Naive thymus-derived CD4-positive, alpha-beta T cell (primary cell): ENCODE data around the gene KCNJ2. TPM values are rescaled to one million over a fixed set of nuclear protein-coding genes. Genes with fewer than 3 reads are reported as not detected.

Experiments used
- ATAC-seq: fragments of 150-1000 bp; cut with Tn5 transposase; 2 replicates; pipeline ENCODE4 v1.10.0; 2021; ENCODE audit warnings: mild to moderate bottlenecking, moderate library complexity
- CTCF ChIA-PET: fragments of 350-600 bp; sonication (Branson Sonifier 250); formaldehyde crosslinking; loops from one replicate; lab custom pipeline; 2021; ENCODE audit warnings: antibody characterized with exemption; lab: Charles Lee
- POLR2A ChIA-PET: fragments of 350-600 bp; sonication (Branson Sonifier 250); formaldehyde crosslinking; loops from one replicate; lab custom pipeline; 2021; ENCODE audit warnings: antibody characterized with exemption, inconsistent platforms; lab: Charles Lee
- DNase-seq, 9 donors: peaks; one replicate each; pipeline versions ENCODE4 v3.0.0 to v3.0.0-alpha.2; 2020 to 2022; ENCODE audit warnings: mixed read lengths in 1 of 9
- H3K27ac ChIP-seq: one replicate; pipeline ENCODE4 v1.7.0; 2013; ENCODE audit warnings: mild to moderate bottlenecking, low read depth, low read length, moderate library complexity
- H3K27me3 ChIP-seq, 2 donors: one replicate each; pipeline ENCODE4 v1.7.0; 2013; ENCODE audit warnings: low read length in 2 of 2, mild to moderate bottlenecking in 2 of 2, moderate library complexity in 2 of 2; ENCODE audit not compliant: control insufficient read depth in 2 of 2, insufficient read depth in 2 of 2
- H3K36me3 ChIP-seq, 3 experiments: 1 replicate in 2 of 3; 2 replicates in 1 of 3; pipeline ENCODE4 v1.7.0; 2013; ENCODE audit warnings: low read length in 3 of 3, mild to moderate bottlenecking in 3 of 3, moderate library complexity in 1 of 3; ENCODE audit not compliant: insufficient read depth in 3 of 3, control insufficient read depth in 2 of 3
- H3K4me1 ChIP-seq, 2 donors: one replicate each; pipeline ENCODE4 v1.7.0; 2013; ENCODE audit warnings: low read length in 2 of 2, mild to moderate bottlenecking in 2 of 2, moderate library complexity in 1 of 2; ENCODE audit not compliant: control insufficient read depth in 2 of 2, insufficient read depth in 2 of 2
- H3K4me3 ChIP-seq: 2 replicates; pipeline ENCODE4 v1.7.0; 2013; ENCODE audit warnings: mild to moderate bottlenecking, low read length
- H3K9me3 ChIP-seq, 3 experiments: 1 replicate in 2 of 3; 2 replicates in 1 of 3; pipeline ENCODE4 v1.7.0; 2013; ENCODE audit warnings: low read length in 3 of 3; ENCODE audit not compliant: control insufficient read depth in 2 of 3
- H3K27ac Mint-ChIP-seq, 9 donors: one replicate each; pipeline ENCODE4 v1.8.0; 2020 to 2022; ENCODE audit warnings: mixed read lengths in 9 of 9, mild to moderate bottlenecking in 8 of 9, moderate library complexity in 5 of 9, inconsistent platforms in 2 of 9
- H3K27me3 Mint-ChIP-seq, 5 donors: one replicate each; pipeline ENCODE4 v1.8.0; 2021 to 2022; ENCODE audit warnings: mixed read lengths in 5 of 5, mild to moderate bottlenecking in 1 of 5
- H3K36me3 Mint-ChIP-seq, 5 donors: one replicate each; pipeline ENCODE4 v1.8.0; 2020 to 2022; ENCODE audit warnings: mixed read lengths in 5 of 5, mild to moderate bottlenecking in 3 of 5, inconsistent platforms in 1 of 5
- H3K4me1 Mint-ChIP-seq, 7 donors: one replicate each; pipeline ENCODE4 v1.8.0; 2020 to 2022; ENCODE audit warnings: mixed read lengths in 7 of 7, mild to moderate bottlenecking in 3 of 7, inconsistent platforms in 1 of 7
- H3K4me3 Mint-ChIP-seq, 10 donors: one replicate each; pipeline ENCODE4 v1.8.0; 2020 to 2022; ENCODE audit warnings: mild to moderate bottlenecking in 10 of 10, mixed read lengths in 10 of 10, moderate library complexity in 6 of 10, inconsistent platforms in 2 of 10
- H3K9me3 Mint-ChIP-seq, 11 donors: one replicate each; pipeline ENCODE4 v1.8.0; 2020 to 2022; ENCODE audit warnings: mixed read lengths in 11 of 11, mild to moderate bottlenecking in 4 of 11, inconsistent platforms in 1 of 11, moderate library complexity in 1 of 11
- intact Hi-C, 2 donors: fragments of 100-400 bp; cut with micrococcal nuclease; formaldehyde crosslinking; loops; one replicate each; pipeline ENCODE4 v1.15.1; 2023
- polyA plus RNA-seq, 2 donors: library from polyadenylated mRNA; unstranded; fragments of 300-500 nt; fragmentation: Illumina TruSeq; gene quantifications; one replicate each; pipeline ENCODE4 v1.2.3, GENCODE V29; 2021
- total RNA-seq, 6 experiments: library from RNA in 5 of 6; stranded (reverse) in 5 of 6; gene quantifications; 1 replicate in 5 of 6; 2 replicates in 1 of 6; pipeline ENCODE4 v1.2.3 and lab custom pipeline; 2021 to 2026

KCNJ2 gene
- total and polyA plus RNA-seq, 7 experiments from 2014 or later = 0.05 to 1.5 (median 0.21) TPM; not detected in 3

DNA sequence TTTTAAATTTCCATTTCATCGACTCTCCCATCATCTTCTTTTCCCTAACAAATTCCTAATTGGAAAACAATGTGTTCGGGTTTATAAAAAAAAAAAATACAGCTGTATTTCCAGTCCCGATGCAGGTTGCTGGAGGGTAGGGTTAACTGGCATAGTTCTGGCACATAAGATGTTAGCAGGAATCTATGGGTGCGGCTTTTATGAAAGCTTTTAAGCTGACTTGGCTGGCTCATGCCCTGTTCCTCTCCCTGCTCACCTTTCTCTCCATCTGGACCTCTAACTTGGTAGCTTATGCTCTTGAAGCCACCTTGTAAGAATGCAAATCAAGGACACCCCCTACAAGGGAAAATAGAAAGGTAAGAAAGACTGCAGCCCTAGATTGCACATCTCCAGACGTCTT is 33.2 kb upstream of the KCNJ2 start:
- H3K9me3 Mint-ChIP-seq = no peaks in the 10 kb centered on the region
- ChIA-PET POLR2A (no interaction called here), CTCF (interaction anchor here (0.6 kb wide), 1 partner anchor 1408 kb away, joined by 3 read pairs; no protein-coding TSS in a partner anchor)
- H3K4me1 Mint-ChIP-seq = peaks cover 0 to 13% (median 11%) of the 10 kb centered on the region in 7 donors
- no peak overlapping the region for H3K27ac Mint-ChIP-seq
- Histone ChIP-seq H3K36me3 (no peaks in the 10 kb centered on the region), H3K4me3 (no peak overlapping the region), H3K9me3 (no peaks in the 10 kb centered on the region), H3K4me1 (no peaks in the 10 kb centered on the region), H3K27ac (no peak overlapping the region), H3K27me3 (no peaks in the 10 kb centered on the region)
- H3K36me3 Mint-ChIP-seq = no peaks in the 10 kb centered on the region
- intact Hi-C loops = loop anchor here in 1 of 2 donors (2.0 kb wide), 1 partner anchor 529 kb away; no protein-coding TSS in a partner anchor
- ATAC-seq = no peak
- DNase-seq = no peak
- no peak overlapping the region for H3K4me3 Mint-ChIP-seq
- H3K27me3 Mint-ChIP-seq = peaks cover 0 to 2% (median 0%) of the 10 kb centered on the region in 5 donors

DNA sequence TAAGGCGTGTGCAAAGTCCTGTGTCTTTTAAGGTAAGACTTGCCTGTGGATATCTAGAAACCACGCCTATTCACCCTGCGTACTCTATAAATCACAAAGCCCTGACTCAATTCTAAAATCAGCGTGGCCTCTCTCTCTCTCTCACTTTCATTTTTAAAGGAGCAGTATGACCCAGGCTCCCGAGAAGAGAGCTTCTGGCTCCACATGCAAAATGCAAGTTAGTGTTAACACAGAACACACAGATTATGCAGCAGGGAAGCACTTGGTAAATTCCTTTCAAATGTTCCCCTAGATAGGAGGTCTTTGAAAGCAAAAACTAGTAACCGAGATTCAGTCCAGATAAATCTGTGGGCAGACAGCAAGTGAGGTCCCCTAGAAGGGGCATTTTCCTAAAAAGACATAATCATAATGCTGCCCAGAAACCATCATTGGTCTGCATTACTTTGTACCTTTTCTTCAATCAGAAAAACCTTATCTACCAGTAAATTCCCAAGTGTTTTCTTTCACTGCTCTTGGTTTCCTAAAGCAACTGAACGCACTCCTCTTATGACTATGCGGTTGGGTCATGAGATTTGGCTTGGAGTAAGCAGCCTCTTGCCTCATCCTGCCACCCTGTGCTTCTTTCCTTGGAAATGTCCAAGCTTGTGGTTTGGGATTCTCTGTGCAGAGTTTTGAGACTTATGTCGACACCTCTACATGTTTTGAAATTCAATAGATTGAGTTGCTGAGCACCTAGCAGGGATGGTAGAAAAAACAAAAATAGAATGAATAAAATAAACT is 31.7 kb upstream of the KCNJ2 start:
- ATAC-seq (peak; percentile 44), DNase-seq (peak in 2 of 9 donors; percentile 1 to 23)
- peaks cover 0 to 13% (median 11%) of the 10 kb centered on the region in 7 donors for H3K4me1 Mint-ChIP-seq
- Histone ChIP-seq H3K9me3 (no peaks in the 10 kb centered on the region), H3K27ac (no peak overlapping the region), H3K27me3 (no peaks in the 10 kb centered on the region), H3K36me3 (no peaks in the 10 kb centered on the region), H3K4me3 (peak overlapping the region; percentile 2), H3K4me1 (no peaks in the 10 kb centered on the region)
- ChIA-PET POLR2A (no interaction called here), CTCF (no interaction called here)
- no peaks in the 10 kb centered on the region for H3K9me3 Mint-ChIP-seq
- H3K27ac Mint-ChIP-seq = peak overlapping the region in 3 of 9 donors; percentile 13 to 46 (median 22)
- peak overlapping the region; percentile 10 to 79 (median 66) for H3K4me3 Mint-ChIP-seq
- H3K27me3 Mint-ChIP-seq = peaks cover 0 to 2% (median 0%) of the 10 kb centered on the region in 5 donors
- intact Hi-C loops = loop anchor here in 1 of 2 donors (2.0 kb wide), 1 partner anchor 531 kb away; no protein-coding TSS in a partner anchor
- no peaks in the 10 kb centered on the region for H3K36me3 Mint-ChIP-seq

DNA sequence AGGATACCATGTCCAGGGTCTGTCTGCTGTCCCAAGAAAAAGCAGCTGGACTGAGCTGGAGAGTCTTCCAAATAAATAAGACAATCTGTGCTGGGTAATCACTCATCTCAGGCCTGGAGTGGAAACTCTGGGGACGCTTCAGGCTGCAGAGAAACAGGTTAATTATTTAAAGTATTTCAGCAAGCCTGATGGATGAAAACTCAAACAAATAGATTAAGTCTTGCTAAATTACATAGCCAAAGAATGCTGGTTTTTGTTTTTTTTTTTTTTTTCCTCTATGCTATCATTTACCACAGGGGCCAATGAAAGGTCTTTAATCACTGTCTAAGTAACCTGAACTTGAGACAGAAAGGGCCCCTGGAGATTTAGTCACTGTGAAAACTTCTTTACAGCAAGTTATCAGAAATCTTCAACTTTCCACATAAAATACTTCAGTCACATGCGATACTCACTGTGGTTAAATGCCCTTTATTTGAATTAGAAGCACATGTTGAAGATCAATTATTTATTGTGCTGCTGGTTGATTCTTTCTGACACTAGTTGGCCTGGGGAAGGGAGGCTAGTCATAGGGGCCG is 31.0 kb upstream of the KCNJ2 start:
- Mint-ChIP-seq H3K27ac (no peak overlapping the region), H3K9me3 (no peaks in the 10 kb centered on the region), H3K36me3 (no peaks in the 10 kb centered on the region), H3K27me3 (peaks cover 0 to 2% (median 0%) of the 10 kb centered on the region in 5 donors), H3K4me3 (peak overlapping the region in 1 of 10 donors; percentile 34), H3K4me1 (peaks cover 0 to 13% (median 11%) of the 10 kb centered on the region in 7 donors)
- Histone ChIP-seq H3K4me3 (no peak overlapping the region), H3K27me3 (no peaks in the 10 kb centered on the region), H3K9me3 (no peaks in the 10 kb centered on the region), H3K27ac (no peak overlapping the region), H3K4me1 (no peaks in the 10 kb centered on the region), H3K36me3 (no peaks in the 10 kb centered on the region)
- ChIA-PET CTCF (no interaction called here), POLR2A (no interaction called here)
- ATAC-seq = no peak
- intact Hi-C loops = no loop called here
- DNase-seq = no peak

DNA sequence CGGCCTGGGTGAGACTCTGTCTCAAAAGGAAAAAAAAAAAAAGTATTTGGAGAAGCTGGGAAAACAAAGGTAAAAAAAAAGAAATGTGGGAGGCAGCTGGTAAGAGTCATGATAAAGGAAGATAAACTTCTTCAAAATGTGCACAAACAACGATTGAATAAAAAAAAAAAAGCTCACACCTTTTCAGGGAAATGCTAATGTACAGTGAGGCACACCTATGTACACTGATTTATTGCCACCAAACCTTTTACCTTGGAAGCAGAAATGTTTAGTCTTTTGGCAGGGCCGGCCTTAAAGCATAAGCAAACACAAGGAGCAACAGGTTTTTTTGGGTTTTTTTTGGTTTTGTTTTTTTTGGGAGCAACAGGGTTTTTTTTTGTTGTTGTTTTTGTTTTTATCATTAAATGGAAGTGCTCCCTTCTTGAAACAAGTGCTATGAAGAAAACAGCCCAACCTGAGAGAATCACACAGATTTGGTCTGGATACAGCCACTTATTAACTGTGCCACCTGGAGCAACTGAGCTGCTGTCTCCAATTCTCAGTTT is 29.8 kb upstream of the KCNJ2 start:
- Histone ChIP-seq H3K27ac (no peak overlapping the region), H3K4me1 (no peaks in the 10 kb centered on the region), H3K27me3 (no peaks in the 10 kb centered on the region), H3K9me3 (no peaks in the 10 kb centered on the region), H3K4me3 (no peak overlapping the region), H3K36me3 (no peaks in the 10 kb centered on the region)
- ATAC-seq (no peak), DNase-seq (no peak)
- Mint-ChIP-seq H3K4me1 (peaks cover 0 to 13% (median 11%) of the 10 kb centered on the region in 7 donors), H3K9me3 (no peaks in the 10 kb centered on the region), H3K27me3 (peaks cover 0 to 2% (median 0%) of the 10 kb centered on the region in 5 donors), H3K27ac (no peak overlapping the region), H3K4me3 (no peak overlapping the region), H3K36me3 (no peaks in the 10 kb centered on the region)
- ChIA-PET POLR2A (no interaction called here), CTCF (no interaction called here)
- intact Hi-C loops = no loop called here

DNA sequence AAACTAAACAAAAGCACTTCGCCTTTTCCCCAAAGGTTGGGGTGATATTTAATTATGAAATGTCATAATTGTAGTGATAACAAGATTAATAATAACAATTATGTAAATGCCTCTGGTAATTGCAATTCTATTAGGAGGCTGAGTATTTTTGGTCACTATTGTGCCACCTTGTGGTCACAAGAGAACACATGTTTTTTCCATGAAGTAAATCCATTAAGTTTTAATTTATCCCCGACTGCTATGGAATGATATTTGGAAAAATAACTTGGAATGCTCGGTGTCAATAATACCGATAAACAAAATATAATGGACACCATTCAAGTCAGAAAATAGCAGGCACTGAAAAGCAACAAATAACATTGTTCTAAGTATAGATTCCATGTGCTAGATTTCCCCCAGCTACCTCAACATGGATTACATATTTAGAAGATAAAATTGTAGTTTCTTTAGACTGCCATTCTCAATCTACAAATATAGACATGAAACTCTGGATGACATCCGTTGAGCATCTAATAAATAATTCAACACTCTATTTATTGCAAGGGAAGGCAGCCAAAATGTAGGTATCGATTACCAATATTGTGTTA is 25.0 kb upstream of the KCNJ2 start:
- no peaks in the 10 kb centered on the region for H3K27me3 ChIP-seq
- ChIA-PET POLR2A (no interaction called here), CTCF (interaction anchor here (0.6 kb wide), 1 partner anchor 538 kb away, joined by 3 read pairs; no protein-coding TSS in a partner anchor)
- Mint-ChIP-seq H3K4me3 (no peak overlapping the region), H3K27me3 (peaks cover 0 to 18% (median 10%) of the 10 kb centered on the region in 5 donors), H3K4me1 (no peaks in the 10 kb centered on the region), H3K9me3 (no peaks in the 10 kb centered on the region), H3K36me3 (no peaks in the 10 kb centered on the region), H3K27ac (no peak overlapping the region)
- DNase-seq = no peak
- no peaks in the 10 kb centered on the region for H3K4me1 ChIP-seq
- ATAC-seq = no peak
- H3K4me3 ChIP-seq = no peak overlapping the region
- no peaks in the 10 kb centered on the region for H3K9me3 ChIP-seq
- intact Hi-C loops = loop anchor here in 1 of 2 donors (1.0 to 10.0 kb wide), 3 partner anchors 410 to 575 kb away; no protein-coding TSS in a partner anchor
- H3K36me3 ChIP-seq = no peaks in the 10 kb centered on the region
- H3K27ac ChIP-seq = no peak overlapping the region

DNA sequence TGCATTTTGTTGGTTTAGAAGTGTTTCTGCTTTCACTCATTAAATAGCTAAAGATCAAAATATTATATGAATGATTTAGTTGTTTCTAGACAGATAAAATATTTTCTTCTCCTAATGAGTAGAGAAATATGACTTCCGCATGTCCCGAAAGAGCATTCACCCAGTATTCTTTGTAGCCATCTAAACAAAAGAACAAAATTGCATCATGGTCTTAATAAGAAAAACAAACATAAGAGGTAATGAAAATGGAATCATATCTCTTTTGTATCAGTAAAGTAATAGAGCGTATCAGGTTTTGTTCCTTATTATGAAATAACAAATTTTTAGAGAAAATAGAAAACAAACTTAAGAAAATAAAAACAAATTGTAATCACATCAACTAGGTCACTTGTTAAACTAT is 16.1 kb upstream of the KCNJ2 start:
- H3K27me3 ChIP-seq = no peaks in the 10 kb centered on the region
- CTCF ChIA-PET = no interaction called here

More for the DNA sequence above, 16.1 kb upstream of the KCNJ2 start:
- Mint-ChIP-seq H3K27me3 (peaks cover 0 to 8% (median 6%) of the 10 kb centered on the region in 5 donors), H3K27ac (no peak overlapping the region), H3K9me3 (no peaks in the 10 kb centered on the region), H3K4me3 (no peak overlapping the region), H3K4me1 (no peaks in the 10 kb centered on the region), H3K36me3 (no peaks in the 10 kb centered on the region)
- Histone ChIP-seq H3K36me3 (no peaks in the 10 kb centered on the region), H3K4me1 (no peaks in the 10 kb centered on the region), H3K9me3 (no peaks in the 10 kb centered on the region), H3K4me3 (no peak overlapping the region), H3K27ac (no peak overlapping the region)
- intact Hi-C loops = no loop called here
- no peak for DNase-seq
- ATAC-seq = no peak
- POLR2A ChIA-PET = no interaction called here
